ENCODE results near the gene SORL1.

- TF ChIP-seq CTCF (conservative IDR thresholded peaks at IDR 0.05), result no peak
- no peak for TF ChIP-seq EZH2 (IDR thresholded peaks at IDR 0.05; ENCODE audit: low read depth)
These were observed 130.2 kb downstream of the SORL1 start for GRCh38 chr11:121582296-121582695.
